GDM1 (cell line): ENCODE results near the gene SPDYE1.

Experiments
- DNase-seq: peaks from one replicate; lab custom pipeline; 2025; lab: John Stamatoyannopoulos, UW

Gene SPDYE1

GRCh38 chr7:44044315-44045225 is 46.9 kb downstream of the SPDYE1 start, which contains the start of gene DBNL:
TSS of gene DBNL (plus strand) at chr7:44044702. CDS start at chr7:44044738, 36 bp downstream.
- peak; percentile 77 for DNase-seq

DNA sequence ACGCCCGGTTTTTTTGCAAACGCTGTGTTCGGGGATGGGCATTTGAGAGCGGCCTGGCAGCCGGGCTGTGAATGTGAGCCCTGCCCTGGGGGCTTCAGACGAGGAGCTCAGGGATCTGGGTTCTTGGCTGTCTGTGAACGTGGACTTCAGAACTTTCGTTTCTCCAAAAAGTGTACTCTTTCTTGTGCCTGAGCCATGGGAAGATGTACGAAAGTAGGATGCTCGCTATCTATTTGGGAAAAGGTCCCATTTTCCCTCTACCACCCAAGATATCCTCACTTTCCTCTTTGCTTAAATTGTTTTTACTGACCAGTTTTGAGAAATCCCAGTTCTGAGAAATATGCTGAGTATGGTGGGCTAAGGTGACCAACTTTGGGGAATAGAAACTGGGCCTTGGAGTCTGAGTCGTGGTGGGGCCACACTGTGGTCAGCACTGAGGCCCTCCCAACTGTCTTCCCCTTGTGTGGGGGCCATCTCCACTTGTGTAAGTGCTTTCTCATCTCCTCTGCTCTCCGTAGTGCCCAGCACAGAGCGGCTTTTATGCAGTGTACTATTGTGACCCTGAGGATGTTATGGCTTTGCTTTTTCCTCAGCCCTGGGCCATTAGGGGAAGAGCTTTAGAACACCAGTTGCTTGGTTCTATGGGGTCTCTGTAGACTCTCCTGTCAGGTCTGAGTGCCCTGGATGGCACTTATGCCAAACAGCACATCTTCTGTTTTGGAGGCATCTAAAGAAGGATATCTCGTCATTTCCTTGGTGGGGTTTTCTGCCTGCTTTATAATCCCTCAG is 47.7 kb downstream of the SPDYE1 start:
- no peak for DNase-seq

- no peak for DNase-seq
These were observed 48.8 kb downstream of the SPDYE1 start for GRCh38 chr7:44046321-44047061.

GRCh38 chr7:44048031-44048795 is 50.5 kb downstream of the SPDYE1 start:
- DNase-seq: no peak

DNA sequence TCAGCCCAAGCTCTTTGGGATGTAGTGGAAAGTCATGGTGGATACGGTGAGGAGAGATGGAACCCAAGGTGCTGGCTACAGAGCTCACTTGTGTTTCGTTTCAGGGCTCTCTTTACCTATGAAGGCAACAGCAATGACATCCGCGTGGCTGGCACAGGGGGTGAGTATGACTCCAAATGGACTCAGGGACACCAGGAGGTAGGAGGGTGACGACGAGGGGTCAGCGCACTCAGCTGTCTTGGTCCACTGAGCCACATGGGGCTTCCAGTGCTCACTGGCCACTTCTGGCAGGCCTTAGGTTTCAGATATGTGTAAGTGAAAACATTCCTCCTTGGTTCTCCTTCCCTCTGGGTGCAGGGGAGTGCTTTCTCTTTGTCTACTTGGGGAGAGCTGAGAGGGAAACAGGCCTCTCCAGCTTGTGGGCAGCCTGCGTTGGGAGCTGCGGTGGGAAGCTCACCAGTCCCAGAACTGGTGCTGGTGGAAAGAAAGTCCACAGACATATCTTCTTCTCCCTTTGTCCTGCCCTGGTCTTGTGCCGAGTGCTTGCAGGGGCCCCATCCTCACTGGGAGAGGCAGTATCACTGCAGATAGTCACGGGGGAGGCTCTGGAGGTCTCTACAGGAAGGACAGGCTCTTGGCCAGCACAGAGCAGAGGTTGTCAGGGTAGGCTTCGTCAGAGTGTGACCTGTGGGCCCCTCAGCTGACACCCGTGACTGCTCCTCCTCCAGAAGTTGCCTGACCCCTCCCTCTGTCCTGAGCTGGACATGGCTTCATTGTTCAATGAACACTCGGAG is 52.6 kb downstream of the SPDYE1 start:
- no peak for DNase-seq

DNA sequence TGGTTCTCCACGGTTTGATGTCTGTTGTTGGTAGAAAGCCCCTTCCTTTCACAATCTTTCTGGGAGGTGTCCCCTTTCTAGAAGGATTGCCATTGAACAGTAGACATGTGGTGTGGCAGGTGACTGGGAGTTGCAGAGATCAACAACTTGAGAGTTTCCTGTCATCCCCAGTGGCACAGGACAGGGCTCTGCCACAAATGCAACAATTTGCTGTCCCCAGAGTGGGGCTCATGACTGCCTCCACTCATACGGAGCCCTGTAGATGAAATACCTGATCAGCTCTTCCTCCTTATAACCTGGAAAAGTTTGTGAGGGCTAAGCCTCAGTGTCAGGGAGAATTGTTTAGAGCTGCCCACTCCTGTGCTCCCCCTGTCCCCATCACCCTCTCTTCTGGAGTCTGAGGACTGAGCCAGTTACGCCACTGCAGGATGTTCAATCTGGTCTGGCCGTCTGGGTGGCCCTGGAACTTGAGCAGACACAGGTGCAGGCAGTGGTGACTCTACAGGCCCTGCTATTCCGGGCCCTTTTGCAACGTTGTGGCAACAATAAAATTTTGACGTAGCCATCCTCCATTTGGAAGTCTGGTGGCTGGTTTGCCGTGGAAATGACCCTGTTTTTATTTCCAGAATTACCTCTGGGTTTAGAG is 53.3 kb downstream of the SPDYE1 start:
- no peak for DNase-seq

DNA sequence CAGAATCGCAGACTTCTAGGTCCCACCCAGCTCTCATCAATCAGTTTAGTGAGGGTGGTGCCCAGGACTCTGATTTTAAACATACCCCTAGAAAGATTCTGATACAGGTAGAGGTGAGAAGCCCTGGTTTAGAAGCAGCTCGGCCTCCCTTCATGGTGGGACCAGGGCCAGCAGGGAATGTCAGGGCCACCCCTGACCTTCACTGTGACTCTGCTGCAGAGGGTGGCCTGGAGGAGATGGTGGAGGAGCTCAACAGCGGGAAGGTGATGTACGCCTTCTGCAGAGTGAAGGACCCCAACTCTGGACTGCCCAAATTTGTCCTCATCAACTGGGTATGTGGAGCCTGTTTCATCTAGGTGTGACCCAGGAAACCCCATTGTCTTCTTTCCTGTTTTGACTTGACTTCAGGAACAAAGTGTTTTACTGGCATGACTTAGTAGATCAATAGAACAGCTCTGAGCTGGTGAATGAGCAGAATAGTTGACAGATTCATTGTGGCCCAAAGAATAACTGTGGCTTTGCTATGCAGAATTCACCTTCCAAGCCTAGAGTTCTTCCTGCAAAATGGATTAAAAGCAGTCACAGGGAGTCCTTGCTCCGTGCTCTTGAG is 54.0 kb downstream of the SPDYE1 start:
- no peak for DNase-seq

DNA sequence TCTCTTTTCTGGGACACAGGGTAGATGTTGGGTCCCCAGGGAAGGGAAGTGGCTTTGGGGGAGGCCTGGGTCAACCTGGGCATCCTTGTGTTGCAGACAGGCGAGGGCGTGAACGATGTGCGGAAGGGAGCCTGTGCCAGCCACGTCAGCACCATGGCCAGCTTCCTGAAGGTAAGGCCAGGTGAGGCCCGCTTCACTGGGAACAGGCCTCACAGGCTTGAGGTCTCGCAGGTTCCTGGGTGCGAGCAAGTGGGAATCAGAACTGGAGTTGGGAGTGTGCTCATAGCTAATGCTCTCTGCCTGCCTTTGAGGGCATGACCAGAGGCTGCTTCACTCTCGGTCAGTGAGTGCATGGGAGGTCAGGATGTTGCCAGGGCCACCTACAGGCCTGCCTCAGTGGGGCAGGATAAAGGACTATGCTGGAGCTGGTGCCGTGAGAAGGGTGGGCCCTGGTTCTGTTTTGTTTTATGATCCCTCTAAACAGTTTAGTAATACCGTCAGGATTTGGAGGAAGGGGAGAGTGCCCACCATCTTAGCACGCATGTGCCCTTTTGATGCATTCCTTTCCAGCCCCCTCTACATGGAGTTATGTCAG is 55.2 kb downstream of the SPDYE1 start:
- DNase-seq: no peak

GRCh38 chr7:44056681-44057080 is 59.0 kb downstream of the SPDYE1 start:
- DNase-seq: no peak

GRCh38 chr7:44057181-44057848 is 59.6 kb downstream of the SPDYE1 start:
- no peak for DNase-seq

- DNase-seq: no peak
These were observed 60.4 kb downstream of the SPDYE1 start for GRCh38 chr7:44057849-44058758.

DNA sequence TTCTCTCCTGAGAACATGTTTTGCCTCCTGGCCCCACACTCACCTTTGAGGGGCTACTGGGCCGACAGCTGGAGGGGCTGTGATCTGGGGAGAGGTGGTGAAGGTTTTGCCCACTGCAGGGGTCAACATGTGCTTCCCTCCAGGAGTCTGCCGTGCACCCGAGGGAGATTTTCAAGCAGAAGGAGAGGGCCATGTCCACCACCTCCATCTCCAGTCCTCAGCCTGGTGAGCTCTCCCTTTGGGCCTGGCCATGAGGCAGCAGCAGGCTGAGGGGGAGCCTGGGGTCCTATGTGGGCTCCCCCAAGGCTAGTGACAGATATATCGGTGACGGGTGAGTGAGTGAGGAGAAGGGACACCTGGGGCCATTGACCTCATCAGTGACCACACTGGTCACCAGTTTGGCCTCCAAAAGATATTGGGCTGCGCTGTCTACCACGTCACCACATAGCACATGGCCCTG is 61.1 kb downstream of the SPDYE1 start:
- DNase-seq: no peak

DNA sequence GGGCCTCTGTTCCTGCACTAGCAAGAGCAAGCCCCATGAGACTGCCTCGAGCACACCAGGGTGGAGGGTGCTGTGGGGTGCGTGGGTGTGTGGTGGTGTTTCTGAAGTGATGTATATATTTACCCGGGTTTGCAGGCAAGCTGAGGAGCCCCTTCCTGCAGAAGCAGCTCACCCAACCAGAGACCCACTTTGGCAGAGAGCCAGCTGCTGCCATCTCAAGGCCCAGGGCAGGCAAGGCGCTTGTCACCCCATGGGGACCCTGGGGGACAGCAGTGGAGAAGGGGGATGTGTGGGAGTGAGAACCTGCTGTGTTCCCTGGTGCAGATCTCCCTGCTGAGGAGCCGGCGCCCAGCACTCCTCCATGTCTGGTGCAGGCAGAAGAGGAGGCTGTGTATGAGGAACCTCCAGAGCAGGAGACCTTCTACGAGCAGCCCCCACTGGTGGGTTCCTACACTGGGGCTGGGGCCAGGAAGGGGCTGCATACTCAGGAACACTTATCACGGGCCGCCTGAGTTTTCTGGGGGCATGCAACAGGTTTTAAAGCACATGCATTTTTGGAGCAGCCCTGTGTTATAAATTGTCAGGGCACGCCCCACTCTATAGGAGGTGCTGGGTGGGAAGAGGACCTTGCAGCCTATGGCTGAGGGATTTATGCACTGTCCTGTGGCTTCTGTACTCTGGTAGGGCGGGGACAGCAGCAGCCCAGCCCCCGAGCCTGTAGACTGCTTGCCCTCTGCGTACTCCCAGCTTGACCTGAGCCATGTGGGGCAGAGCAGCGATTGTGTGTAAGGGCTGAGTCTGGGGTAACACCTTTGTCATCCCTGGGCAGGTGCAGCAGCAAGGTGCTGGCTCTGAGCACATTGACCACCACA is 61.8 kb downstream of the SPDYE1 start:
- DNase-seq: no peak
